Smooth muscle cell (in vitro differentiated cells): ENCODE measurements around the gene RFPL2. TPM values are rescaled to one million over a fixed set of nuclear protein-coding genes. Genes with fewer than 3 reads are reported as not detected.

Experiments used
- DNase-seq: peaks from one replicate; lab custom pipeline; 2025; ENCODE audit not compliant: unreplicated experiment; lab: John Stamatoyannopoulos, UW
- H2AFZ ChIP-seq: fragments of 200-600 bp; sonication (generic); 2 replicates; pipeline ENCODE4 v1.6.0; 2016; ENCODE audit warnings: antibody characterized with exemption, low read depth, mild to moderate bottlenecking
- H3F3A ChIP-seq: fragments of 200-600 bp; sonication (generic); 2 replicates; pipeline ENCODE4 v1.6.0; 2017; ENCODE audit warnings: antibody characterized with exemption, low read depth
- H3K27ac ChIP-seq: fragments of 200-600 bp; sonication (generic); 2 replicates; pipeline ENCODE4 v1.5.1; 2016; ENCODE audit warnings: low read depth, mild to moderate bottlenecking
- H3K27me3 ChIP-seq: fragments of 200-600 bp; sonication (generic); 2 replicates; pipeline ENCODE4 v1.6.1; 2016; ENCODE audit warnings: low read depth, mild to moderate bottlenecking
- H3K36me3 ChIP-seq: fragments of 200-600 bp; sonication (generic); 2 replicates; pipeline ENCODE4 v1.5.1; 2016; ENCODE audit warnings: low read depth
- H3K4me1 ChIP-seq: fragments of 200-600 bp; sonication (generic); 2 replicates; pipeline ENCODE4 v1.5.1; 2016; ENCODE audit warnings: low read depth
- H3K4me2 ChIP-seq: fragments of 200-600 bp; sonication (generic); 2 replicates; pipeline ENCODE4 v1.6.0; 2016; ENCODE audit warnings: mild to moderate bottlenecking
- H3K4me3 ChIP-seq: fragments of 200-600 bp; sonication (generic); 2 replicates; pipeline ENCODE4 v1.5.1; 2016; ENCODE audit warnings: mild to moderate bottlenecking
- H3K79me2 ChIP-seq: fragments of 200-600 bp; sonication (generic); 2 replicates; pipeline ENCODE4 v1.6.0; 2016; ENCODE audit warnings: low read depth, mild to moderate bottlenecking
- H3K9ac ChIP-seq: fragments of 200-600 bp; sonication (generic); 2 replicates; pipeline ENCODE4 v1.6.0; 2016; ENCODE audit warnings: low read depth
- H3K9me3 ChIP-seq: fragments of 200-600 bp; sonication (generic); replicated peaks from 2 replicates; pipeline ENCODE4 v1.5.1; 2016; ENCODE audit warnings: low read depth
- H4K20me1 ChIP-seq: fragments of 200-600 bp; sonication (generic); 2 replicates; pipeline ENCODE4 v1.6.0; 2016; ENCODE audit warnings: low read depth
- WGBS: methylation state at CpG from one replicate; pipeline ENCODE4 v1.1.7; 2016; ENCODE audit warnings: low lambda C conversion rate; 5-methylcytosine and 5-hydroxymethylcytosine counted together
- polyA plus RNA-seq: library from polyadenylated mRNA; unstranded; fragments of >200 nt; fragmentation: Nextera tagmentation; extraction: Ambion mirVana; gene quantifications from 2 replicates; pipeline ENCODE4 v1.2.1, GENCODE V29; 2016
- total RNA-seq: library from RNA; depleted of rRNA; stranded (reverse); fragments of >200 nt; gene quantifications from 2 replicates; pipeline ENCODE4 v1.2.3, GENCODE V29; 2014
- TF ChIP-seq, protein P1 (sequence below): fragments of 200-600 bp; sonication (generic); IDR thresholded peaks from 2 replicates; pipeline ENCODE4 v1.5.1; 2017; ENCODE audit warnings: borderline replicate concordance, mild to moderate bottlenecking, antibody characterized with exemption; ENCODE audit not compliant: insufficient read depth, poor library complexity, severe bottlenecking

RFPL2 gene
- total and polyA plus RNA-seq, 2 experiments from 2014 or later = not detected

DNA sequence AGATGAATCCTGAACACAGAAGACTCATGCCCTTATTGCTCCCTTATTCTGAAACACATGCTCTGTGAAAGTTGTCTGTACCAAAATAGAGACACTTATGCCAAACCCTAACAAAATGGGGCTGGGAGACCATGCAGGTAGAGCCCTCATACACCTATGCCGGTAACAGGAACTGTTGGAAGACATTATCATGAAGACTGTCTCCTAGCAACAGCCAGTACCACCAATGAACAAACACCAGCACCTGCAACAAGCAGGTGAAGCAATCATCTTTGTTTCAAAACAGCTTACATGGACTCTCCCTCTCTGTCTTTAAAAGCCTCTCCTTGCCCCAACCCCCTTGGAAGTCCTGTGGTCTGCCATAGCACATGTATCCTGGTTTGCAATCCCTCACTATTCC, 33.0 kb upstream of the RFPL2 start:
- WGBS = 100% methylated on average over 1 of the region's 1 CpG
- DNase-seq = no peak
- no peak overlapping the region for H3K27ac ChIP-seq
- H3K9me3 ChIP-seq = no peaks in the 10 kb centered on the region
- no peak overlapping the region for H3K4me2 ChIP-seq
- no peak overlapping the region for H2AFZ ChIP-seq
- H3K4me3 ChIP-seq = no peak overlapping the region
- TF ChIP-seq, protein P1, sequence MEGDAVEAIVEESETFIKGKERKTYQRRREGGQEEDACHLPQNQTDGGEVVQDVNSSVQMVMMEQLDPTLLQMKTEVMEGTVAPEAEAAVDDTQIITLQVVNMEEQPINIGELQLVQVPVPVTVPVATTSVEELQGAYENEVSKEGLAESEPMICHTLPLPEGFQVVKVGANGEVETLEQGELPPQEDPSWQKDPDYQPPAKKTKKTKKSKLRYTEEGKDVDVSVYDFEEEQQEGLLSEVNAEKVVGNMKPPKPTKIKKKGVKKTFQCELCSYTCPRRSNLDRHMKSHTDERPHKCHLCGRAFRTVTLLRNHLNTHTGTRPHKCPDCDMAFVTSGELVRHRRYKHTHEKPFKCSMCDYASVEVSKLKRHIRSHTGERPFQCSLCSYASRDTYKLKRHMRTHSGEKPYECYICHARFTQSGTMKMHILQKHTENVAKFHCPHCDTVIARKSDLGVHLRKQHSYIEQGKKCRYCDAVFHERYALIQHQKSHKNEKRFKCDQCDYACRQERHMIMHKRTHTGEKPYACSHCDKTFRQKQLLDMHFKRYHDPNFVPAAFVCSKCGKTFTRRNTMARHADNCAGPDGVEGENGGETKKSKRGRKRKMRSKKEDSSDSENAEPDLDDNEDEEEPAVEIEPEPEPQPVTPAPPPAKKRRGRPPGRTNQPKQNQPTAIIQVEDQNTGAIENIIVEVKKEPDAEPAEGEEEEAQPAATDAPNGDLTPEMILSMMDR = no peak
- no peak overlapping the region for H3K9ac ChIP-seq
- no peaks in the 10 kb centered on the region for H3K79me2 ChIP-seq
- H3K4me1 ChIP-seq = no peaks in the 10 kb centered on the region
- H3K36me3 ChIP-seq = no peaks in the 10 kb centered on the region
- no peaks in the 10 kb centered on the region for H3F3A ChIP-seq
- H4K20me1 ChIP-seq = no peaks in the 10 kb centered on the region
- peaks cover 5% of the 10 kb centered on the region for H3K27me3 ChIP-seq

DNA sequence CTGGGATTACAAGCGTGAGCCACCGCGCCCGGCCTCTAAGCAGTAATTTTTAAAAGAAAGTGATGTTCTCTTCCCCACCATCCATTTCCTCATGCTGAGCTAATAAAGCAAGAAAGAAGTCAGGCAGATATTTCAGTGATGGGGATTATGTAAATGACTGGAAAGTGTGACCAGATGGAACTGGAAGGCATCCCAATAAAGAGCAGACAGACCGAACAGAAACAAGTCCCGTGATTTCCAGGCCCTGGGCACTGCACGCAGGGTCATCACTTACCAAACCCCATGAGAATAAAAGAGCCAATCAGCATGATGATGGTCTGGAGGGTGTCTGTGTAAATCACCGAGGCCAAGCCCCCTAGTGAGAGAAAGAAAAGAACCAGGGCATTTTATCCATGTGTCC, 32.1 kb upstream of the RFPL2 start:
- no peaks in the 10 kb centered on the region for H3K9me3 ChIP-seq
- H3K79me2 ChIP-seq = no peaks in the 10 kb centered on the region
- no peak overlapping the region for H2AFZ ChIP-seq
- H3K27me3 ChIP-seq = peaks cover 5% of the 10 kb centered on the region
- no peaks in the 10 kb centered on the region for H4K20me1 ChIP-seq
- no peak overlapping the region for H3K9ac ChIP-seq
- no peaks in the 10 kb centered on the region for H3K36me3 ChIP-seq
- TF ChIP-seq, protein P1 = no peak
- no peak overlapping the region for H3K27ac ChIP-seq
- H3K4me2 ChIP-seq = no peak overlapping the region
- no peaks in the 10 kb centered on the region for H3K4me1 ChIP-seq
- H3F3A ChIP-seq = no peaks in the 10 kb centered on the region
- WGBS = 75% methylated on average over 8 of the region's 8 CpGs
- DNase-seq = no peak
- H3K4me3 ChIP-seq = no peak overlapping the region

DNA sequence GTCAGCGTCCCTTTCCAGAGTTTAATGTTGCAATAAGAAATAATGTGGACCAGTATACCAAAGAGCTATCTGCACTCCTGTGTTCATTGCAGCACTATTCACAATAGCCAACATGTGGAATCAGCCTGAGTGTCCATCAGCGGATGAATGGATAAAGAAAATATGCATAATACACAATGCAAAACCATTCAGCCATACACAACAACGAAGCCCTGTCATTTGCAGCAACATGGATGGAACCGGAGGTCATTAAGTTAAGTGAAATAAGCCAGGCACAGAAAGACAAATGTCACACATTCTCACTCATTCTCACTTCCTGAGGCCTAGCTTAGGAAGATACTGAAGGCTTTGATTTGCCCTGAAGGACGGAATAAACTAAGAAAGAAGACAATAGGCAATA, 28.2 kb upstream of the RFPL2 start:
- Histone ChIP-seq H3K27me3 (peaks cover 4% of the 10 kb centered on the region), H3K9ac (no peak overlapping the region), H3K79me2 (no peaks in the 10 kb centered on the region), H3K36me3 (no peaks in the 10 kb centered on the region), H3F3A (no peaks in the 10 kb centered on the region), H3K9me3 (no peaks in the 10 kb centered on the region), H2AFZ (no peak overlapping the region), H3K4me2 (no peak overlapping the region), H3K27ac (no peak overlapping the region), H4K20me1 (no peaks in the 10 kb centered on the region), H3K4me1 (no peaks in the 10 kb centered on the region), H3K4me3 (no peak overlapping the region)
- TF ChIP-seq, protein P1 = no peak
- WGBS = 82% methylated on average over 5 of the region's 5 CpGs
- no peak for DNase-seq

DNA sequence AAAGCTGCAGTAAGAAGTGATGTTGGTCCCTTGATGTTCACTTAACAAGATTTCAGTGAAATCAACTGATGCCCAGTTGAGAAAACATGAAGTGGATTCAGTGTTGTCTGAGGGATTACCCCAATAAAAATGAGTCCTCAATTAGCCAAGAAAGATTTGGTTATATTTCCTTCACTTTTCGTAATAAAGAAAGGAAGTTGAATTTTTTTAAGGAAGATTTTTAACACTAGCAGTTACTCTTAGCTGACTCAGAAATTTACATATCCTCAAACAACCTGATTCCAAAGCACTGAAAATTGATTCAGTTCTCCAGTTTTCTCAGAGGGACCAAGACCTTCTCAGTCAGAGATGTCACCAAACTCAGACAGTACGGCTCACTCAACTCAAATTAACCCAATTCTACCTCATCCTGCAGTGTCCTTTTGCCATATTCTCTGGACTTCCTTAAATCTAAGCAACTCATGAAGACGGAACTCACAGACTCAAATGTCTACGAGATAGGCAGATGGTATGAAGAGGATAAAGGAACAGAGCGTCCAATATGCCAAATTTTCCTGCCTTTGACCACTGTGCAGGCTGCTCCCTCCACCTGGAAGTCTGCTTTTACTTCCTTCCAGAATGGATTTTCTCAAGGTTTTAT, 27.4 kb upstream of the RFPL2 start:
- WGBS = 93% methylated on average over 5 of the region's 5 CpGs
- no peaks in the 10 kb centered on the region for H3K9me3 ChIP-seq

More for the DNA sequence above, 27.4 kb upstream of the RFPL2 start:
- TF ChIP-seq, protein P1 = no peak
- Histone ChIP-seq H3K4me1 (no peaks in the 10 kb centered on the region), H3K79me2 (no peaks in the 10 kb centered on the region), H3K4me3 (no peak overlapping the region), H3K9ac (no peak overlapping the region), H4K20me1 (no peaks in the 10 kb centered on the region), H3K27ac (no peak overlapping the region), H3K4me2 (no peak overlapping the region), H2AFZ (no peak overlapping the region), H3K36me3 (no peaks in the 10 kb centered on the region), H3F3A (no peaks in the 10 kb centered on the region), H3K27me3 (no peaks in the 10 kb centered on the region)
- DNase-seq = no peak
